HK-2 (cell line): Measurements from ENCODE around the gene MDFIC2.

Source experiments
- DNase-seq: peaks from one replicate; pipeline ENCODE4 v3.0.0-alpha.2; 2018; ENCODE audit not compliant: unreplicated experiment

The MDFIC2 gene

DNA sequence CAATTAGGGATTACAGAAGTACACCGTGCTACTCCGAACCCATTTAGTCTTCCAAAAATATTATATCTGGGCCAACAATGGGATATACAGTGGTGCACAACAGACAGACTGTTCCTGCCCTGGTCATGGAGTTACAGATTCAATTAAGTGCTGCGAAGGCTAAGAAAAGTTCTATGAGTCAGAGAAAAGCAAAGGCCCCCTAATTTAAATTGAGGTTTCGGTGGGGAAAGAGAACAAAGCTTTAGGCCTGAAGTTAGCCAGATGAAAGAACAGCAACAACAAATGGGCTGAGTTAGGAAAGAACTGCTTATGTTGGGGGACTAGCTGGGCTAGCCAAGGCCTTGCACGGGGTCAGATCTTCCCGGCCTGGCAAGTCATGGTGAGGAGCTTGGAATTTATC is 131.8 kb downstream of the MDFIC2 start:
- no peak for DNase-seq

GRCh38 chr3:70179111-70179510 is 133.3 kb downstream of the MDFIC2 start:
- DNase-seq: no peak

GRCh38 chr3:70177881-70178645 is 134.4 kb downstream of the MDFIC2 start:
- DNase-seq: no peak

GRCh38 chr3:70176224-70176623 is 136.2 kb downstream of the MDFIC2 start:
- DNase-seq: no peak

GRCh38 chr3:70156808-70157207 is 155.6 kb downstream of the MDFIC2 start:
- no peak for DNase-seq

DNA sequence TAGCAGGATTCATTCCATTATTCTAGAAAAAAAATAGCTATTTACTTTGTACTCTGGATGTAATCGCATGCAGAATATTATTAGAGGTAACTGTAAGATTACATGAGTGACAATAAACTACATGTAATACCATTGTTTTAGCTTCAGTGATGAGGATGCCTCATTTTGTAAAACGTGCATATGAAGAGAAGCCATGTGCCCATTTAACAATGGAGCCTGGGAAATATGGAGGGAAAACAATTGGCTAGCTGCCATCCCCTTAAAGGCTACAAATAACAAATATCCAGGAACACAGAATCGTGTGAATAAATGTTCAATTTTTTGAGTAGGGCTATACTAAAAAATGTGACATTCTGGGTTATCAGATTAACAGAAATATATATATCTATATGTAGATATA is 161.8 kb downstream of the MDFIC2 start:
- no peak for DNase-seq

DNA sequence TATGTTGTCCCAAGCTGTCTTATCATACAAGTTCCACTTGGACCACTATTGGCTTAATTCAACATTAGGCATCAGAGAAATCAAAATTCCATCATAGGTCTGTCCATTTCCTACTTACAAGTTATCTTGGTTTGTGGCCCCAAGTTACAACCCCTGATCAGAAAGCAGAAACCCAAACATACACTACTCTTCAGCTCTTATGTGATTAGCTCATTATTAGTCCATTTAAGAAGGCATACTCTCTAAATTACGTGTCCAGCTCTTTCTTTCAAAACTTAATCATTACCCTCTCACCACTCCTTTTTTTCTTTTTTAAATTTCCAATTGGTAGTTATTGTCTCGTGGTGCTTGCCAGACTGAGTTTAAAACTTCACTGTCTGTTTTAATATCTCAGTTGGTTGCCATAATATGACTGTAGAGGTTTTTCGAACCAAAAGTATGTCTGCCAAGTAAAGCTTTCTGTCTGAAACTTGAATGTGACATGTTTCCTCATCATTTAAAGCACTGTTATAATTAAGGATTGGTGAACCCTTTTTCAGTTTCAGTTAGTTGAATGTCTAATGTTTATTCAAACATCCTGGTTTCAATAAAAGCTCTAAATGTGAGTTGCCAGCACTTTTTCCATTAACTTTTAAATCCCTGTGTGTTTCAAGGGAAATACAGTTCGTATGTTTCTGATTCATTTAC is 162.6 kb downstream of the MDFIC2 start:
- DNase-seq: no peak
